ENCODE measurements around the gene GIMAP4.
"Not testable (repeated sequence)": the region's sequence is repeated elsewhere in the genome, so short reads cannot be mapped to it uniquely, and the experiment has no call there.

Gene GIMAP4

GRCh38 chr7:150567169-150567568, at the start of gene GIMAP4:
Gene GIMAP4 (plus strand): TSS chr7:150567390. CDS start chr7:150569902, 2,512 bp downstream.
- DNase-seq: no peak

GRCh38 chr7:150519310-150519709, 47.9 kb upstream of the GIMAP4 start:
- no peak for DNase-seq

DNA sequence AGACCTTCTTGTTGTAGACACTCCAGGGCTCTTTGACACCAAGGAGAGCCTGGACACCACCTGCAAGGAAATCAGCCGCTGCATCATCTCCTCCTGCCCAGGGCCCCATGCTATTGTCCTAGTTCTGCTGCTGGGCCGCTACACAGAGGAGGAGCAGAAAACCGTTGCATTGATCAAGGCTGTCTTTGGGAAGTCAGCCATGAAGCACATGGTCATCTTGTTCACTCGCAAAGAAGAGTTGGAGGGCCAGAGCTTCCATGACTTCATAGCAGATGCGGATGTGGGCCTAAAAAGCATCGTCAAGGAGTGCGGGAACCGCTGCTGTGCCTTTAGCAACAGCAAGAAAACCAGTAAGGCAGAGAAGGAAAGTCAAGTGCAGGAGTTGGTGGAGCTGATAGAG, 47.0 kb upstream of the GIMAP4 start:
- DNase-seq: no peak

GRCh38 chr7:150522931-150523330, 44.3 kb upstream of the GIMAP4 start:
- DNase-seq: not testable (repeated sequence)

DNA sequence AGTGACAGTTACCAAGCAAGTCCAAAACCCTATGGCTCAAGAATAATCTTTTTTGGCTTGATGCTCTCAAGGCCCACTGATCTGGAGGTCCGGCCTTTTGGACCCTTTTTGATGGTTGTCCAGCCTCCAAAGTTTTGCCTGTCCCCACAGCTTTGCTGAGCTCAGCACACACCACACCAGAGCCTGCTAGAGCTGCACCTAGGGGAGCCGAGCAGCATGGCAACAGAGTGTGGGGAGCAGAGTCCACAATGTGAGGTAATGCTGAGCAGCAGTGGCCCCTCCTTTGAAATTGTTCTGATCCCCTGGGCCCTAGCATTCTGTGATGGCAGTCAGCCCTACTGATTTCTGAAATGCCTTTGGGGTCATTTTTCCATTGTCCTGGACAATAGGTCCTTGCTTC, 43.2 kb upstream of the GIMAP4 start:
- DNase-seq: no peak

DNA sequence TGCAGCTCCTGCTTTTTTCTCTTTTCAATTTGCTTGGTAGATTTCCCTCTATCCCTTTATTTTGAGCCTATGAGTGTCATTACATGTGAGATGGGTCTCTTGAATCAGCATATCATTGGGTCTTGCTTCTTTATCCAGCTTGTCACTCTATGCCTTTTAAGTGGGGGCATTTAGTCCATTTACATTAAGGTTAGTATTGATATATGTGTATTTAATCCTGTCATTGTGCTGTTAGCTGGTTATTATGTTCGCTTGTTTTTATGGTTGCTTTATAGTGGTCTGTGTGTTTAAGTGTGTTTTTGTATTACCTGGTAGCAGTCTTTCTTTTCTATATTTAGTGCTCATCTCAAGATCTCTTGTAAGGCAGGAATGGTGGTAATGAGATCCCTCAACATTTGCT, 35.5 kb upstream of the GIMAP4 start:
- DNase-seq: no peak

- DNase-seq: no peak
These were observed 28.9 kb upstream of the GIMAP4 start for GRCh38 chr7:150538259-150538658.

- no peak for DNase-seq
These were observed 14.0 kb upstream of the GIMAP4 start for GRCh38 chr7:150553163-150553562.

DNA sequence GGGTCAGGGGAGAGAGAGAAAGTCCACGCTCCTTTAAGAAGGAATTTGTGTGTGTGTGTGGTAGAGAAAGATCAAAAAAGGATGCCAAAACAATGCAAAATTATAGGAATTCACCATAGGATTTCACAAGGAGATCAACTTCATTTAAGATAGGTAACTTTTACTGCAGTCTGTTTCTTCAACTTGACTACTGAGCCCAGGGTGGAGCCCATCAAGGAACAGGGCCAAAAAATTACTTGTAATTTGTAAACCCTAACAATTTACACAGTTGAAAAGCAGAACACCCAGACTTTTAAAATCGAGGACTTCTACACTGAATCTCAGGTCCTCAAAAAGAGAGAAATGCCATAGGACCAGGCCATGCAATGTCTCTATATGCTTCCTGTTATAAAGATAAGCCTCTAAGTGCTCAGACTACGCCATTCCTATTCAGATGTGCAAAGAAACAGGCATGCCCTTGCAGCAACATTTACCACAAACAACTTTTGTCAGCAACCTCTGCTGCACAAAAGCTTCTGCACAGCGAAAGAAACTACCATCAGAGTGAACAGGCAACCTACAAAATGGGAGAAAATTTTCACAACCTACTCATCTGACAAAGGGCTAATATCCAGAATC, 10.6 kb upstream of the GIMAP4 start:
- DNase-seq: no peak

DNA sequence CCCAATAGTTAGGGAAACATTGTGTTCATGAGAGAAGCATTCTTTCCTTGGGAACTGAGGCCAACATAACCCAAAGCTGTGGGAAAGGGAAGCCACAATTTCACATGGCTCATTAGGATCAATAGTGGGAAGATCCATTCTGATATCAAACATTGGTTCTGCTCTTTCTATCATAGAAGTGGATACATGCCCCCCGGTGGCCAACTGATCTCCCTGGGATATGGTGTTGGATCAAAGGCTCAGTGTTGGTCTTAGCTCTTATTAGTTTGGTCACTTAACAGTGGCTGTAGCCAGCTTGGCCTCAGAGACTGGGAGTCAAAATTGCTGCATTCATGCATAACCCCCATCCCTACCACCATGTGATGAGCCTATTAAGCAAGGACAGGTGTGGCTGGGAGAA, 6.7 kb upstream of the GIMAP4 start:
- DNase-seq: no peak

GRCh38 chr7:150562919-150563318, 4.3 kb upstream of the GIMAP4 start:
- no peak for DNase-seq

DNA sequence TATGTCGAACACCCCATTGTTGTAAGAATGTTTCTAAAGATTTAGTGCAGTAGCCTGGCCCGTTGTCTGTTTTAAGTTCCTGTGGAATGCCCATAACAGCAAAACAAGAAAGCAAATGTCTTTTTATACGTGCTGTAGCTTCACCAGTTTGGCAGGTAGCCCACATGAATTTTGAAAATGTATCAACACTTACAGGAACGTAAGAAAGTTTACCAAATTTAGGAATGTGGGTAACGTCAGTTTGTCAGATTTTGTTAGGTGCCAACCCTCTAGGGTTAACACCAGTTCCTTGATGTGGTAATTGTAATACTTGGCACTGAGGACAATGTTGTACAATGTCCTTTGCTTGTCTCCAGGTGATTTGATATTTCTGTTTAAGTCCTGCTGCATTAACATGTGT, 3.2 kb upstream of the GIMAP4 start:
- DNase-seq: no peak

DNA sequence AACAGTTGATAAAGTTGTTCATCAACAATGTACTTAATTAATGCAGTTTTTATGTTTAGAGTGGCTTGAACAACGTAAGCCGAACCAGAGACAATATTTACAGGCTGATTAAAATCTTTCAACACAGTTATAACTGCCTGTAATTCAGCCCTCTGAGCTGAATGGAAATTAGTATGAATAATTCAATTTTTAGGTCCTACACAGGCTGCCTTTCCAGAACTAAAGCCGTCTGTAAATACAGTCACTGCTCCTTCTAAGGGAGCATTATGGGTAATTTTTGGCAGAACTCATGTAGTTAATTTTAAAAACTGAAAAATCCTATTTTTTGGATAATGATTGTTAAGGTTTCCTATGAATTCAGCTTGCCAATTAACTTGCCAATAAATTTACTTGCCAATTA, 2.6 kb upstream of the GIMAP4 start:
- no peak for DNase-seq

GRCh38 chr7:150565239-150565638, 2.0 kb upstream of the GIMAP4 start:
- DNase-seq: no peak

GRCh38 chr7:150566123-150566522, 1.1 kb upstream of the GIMAP4 start:
- no peak for DNase-seq

DNA sequence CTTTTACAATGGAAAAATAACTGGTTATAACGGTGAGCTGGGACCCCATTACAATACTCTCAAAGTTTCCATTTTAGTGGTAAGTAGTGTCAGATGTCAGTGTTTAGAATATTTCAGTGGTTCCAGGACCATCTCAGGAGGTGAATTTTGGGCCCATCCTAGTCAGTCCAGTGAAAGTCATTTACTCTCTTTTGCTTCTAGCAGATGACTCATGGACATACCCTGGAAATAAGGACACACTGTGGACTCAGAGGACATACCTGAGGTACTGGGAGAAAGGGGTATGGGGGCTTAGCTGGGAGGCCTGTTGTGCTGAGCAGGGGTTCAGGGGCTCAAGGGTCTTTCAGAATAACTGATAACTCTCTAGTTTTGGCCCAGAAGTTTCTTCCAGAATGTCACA, 618 bp upstream of the GIMAP4 start:
- DNase-seq: no peak

GRCh38 chr7:150567871-150568301, 696 bp downstream of the GIMAP4 start:
- no peak for DNase-seq

- DNase-seq: no peak
These were observed 1.5 kb downstream of the GIMAP4 start for GRCh38 chr7:150568714-150569113.

GRCh38 chr7:150569245-150569955, 2.2 kb downstream of the GIMAP4 start:
- DNase-seq: no peak

GRCh38 chr7:150570556-150571465, 3.6 kb downstream of the GIMAP4 start:
- no peak for DNase-seq

DNA sequence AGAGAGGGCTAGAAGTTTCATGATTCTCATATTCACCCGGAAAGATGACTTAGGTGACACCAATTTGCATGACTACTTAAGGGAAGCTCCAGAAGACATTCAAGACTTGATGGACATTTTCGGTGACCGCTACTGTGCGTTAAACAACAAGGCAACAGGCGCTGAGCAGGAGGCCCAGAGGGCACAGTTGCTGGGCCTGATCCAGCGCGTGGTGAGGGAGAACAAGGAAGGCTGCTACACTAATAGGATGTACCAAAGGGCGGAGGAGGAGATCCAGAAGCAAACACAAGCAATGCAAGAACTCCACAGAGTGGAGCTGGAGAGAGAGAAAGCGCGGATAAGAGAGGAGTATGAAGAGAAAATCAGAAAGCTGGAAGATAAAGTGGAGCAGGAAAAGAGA, 5.3 kb downstream of the GIMAP4 start:
- DNase-seq: no peak

DNA sequence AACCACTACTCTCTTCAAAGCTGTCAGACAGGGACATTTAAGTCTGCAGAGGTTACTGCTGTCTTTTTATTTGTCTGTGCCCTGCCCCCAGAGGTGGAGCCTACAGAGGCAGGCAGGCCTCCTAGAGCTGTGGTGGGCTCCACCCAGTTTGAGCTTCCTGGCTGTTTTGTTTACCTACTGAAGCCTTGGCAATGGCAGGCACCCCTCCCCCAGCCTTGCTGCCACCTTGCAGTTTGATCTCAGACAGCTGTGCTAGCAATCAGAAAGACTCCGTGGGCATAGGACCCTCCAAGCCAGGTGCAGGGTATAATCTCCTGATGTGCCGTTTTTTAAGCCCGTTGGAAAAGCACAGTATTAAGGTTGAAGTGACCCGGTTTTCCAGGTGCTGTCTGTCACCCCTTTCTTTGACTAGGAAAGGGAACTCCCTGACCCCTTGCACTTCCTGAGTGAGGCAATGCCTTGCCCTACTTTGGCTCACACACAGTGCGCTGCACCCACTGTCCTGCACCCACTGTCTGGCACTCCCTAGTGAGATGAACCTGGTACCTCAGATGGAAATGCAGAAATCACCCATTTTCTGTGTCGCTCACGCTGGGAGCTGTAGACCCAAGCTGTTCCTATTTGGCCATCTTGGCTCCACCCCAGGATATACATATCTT, 12.9 kb downstream of the GIMAP4 start:
- DNase-seq: not testable (repeated sequence)

All from NCI-H187 (cell line).